Measurements from ENCODE around the gene LPAR5. TPM values are rescaled to one million over a fixed set of nuclear protein-coding genes. Genes with fewer than 3 reads are reported as not detected.

Gene LPAR5
- total and polyA plus RNA-seq, 2 of the 13 experiments (the other 11 are each of a cell fraction or from before 2014, with no cell fraction given): 0.09 to 0.32 TPM

DNA sequence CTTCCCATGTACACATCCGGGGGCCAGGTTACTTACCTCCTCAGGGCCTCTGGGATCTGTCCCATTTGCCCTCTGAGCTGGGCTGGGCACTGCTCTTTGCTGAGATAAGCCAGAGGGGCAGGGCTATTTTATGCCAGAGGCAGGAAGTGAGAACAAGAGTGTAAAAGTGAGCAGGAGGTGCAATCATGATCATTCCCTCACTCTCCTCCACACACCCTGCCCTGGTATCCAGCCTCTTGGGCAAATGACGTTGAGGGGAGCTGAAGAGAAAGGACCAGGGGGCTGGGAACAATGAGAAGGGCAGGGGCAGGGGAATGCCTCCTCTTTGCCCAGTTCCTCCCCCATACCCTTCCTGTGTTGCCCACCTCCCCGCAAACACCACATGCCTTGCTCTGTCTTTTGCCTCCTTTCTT lies 4.2 kb downstream of the LPAR5 start (continued):
- TF ChIP-seq ZNF629 (CRISPR knock-in tag; conservative IDR thresholded peaks at IDR 0.05) (no peak), SALL1 (CRISPR knock-in tag; IDR thresholded peaks at IDR 0.05) (peak; percentile 35; the same call in 1 of the 2 replicates), ZNF121 (CRISPR knock-in tag; IDR thresholded peaks at IDR 0.05) (no peak), ZNF687 (CRISPR knock-in tag; IDR thresholded peaks at IDR 0.05) (peak; percentile 34; the same call in 1 of the 2 replicates), ZNF441 (CRISPR knock-in tag; IDR thresholded peaks at IDR 0.05; ENCODE audit: borderline replicate concordance) (no peak), ZNF33B (CRISPR knock-in tag; IDR thresholded peaks at IDR 0.05) (no peak), ZBTB42 (CRISPR knock-in tag; IDR thresholded peaks at IDR 0.05) (no peak), ETV5 (CRISPR knock-in tag; IDR thresholded peaks at IDR 0.05; ENCODE audit: borderline replicate concordance) (peak; percentile 72), HOXA3 (CRISPR knock-in tag; IDR thresholded peaks at IDR 0.05) (0 out of 2 replicates have a peak, but pooled peaks have one; percentile 17), ZNF660 (CRISPR knock-in tag; IDR thresholded peaks at IDR 0.05; ENCODE audit: borderline replicate concordance, low read depth) (no peak), POLR2G (IDR thresholded peaks at IDR 0.05; ENCODE audit: low read depth, low read length) (no peak), HMGXB4 (CRISPR knock-in tag; IDR thresholded peaks at IDR 0.05; ENCODE audit: borderline replicate concordance in 1 of 2, low read depth in 1 of 2) (no peak), ELF3 (CRISPR knock-in tag; IDR thresholded peaks at IDR 0.05) (no peak; the same call in 1 of the 2 replicates), NFRKB (IDR thresholded peaks at IDR 0.05) (no peak)
- TF ChIP-seq, protein P1, sequence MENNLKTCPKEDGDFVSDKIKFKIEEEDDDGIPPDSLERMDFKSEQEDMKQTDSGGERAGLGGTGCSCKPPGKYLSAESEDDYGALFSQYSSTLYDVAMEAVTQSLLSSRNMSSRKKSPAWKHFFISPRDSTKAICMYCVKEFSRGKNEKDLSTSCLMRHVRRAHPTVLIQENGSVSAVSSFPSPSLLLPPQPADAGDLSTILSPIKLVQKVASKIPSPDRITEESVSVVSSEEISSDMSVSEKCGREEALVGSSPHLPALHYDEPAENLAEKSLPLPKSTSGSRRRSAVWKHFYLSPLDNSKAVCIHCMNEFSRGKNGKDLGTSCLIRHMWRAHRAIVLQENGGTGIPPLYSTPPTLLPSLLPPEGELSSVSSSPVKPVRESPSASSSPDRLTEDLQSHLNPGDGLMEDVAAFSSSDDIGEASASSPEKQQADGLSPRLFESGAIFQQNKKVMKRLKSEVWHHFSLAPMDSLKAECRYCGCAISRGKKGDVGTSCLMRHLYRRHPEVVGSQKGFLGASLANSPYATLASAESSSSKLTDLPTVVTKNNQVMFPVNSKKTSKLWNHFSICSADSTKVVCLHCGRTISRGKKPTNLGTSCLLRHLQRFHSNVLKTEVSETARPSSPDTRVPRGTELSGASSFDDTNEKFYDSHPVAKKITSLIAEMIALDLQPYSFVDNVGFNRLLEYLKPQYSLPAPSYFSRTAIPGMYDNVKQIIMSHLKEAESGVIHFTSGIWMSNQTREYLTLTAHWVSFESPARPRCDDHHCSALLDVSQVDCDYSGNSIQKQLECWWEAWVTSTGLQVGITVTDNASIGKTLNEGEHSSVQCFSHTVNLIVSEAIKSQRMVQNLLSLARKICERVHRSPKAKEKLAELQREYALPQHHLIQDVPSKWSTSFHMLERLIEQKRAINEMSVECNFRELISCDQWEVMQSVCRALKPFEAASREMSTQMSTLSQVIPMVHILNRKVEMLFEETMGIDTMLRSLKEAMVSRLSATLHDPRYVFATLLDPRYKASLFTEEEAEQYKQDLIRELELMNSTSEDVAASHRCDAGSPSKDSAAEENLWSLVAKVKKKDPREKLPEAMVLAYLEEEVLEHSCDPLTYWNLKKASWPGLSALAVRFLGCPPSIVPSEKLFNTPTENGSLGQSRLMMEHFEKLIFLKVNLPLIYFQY (CRISPR knock-in tag; IDR thresholded peaks at IDR 0.05; ENCODE audit: borderline replicate concordance): no peak
- TF ChIP-seq, protein P2, sequence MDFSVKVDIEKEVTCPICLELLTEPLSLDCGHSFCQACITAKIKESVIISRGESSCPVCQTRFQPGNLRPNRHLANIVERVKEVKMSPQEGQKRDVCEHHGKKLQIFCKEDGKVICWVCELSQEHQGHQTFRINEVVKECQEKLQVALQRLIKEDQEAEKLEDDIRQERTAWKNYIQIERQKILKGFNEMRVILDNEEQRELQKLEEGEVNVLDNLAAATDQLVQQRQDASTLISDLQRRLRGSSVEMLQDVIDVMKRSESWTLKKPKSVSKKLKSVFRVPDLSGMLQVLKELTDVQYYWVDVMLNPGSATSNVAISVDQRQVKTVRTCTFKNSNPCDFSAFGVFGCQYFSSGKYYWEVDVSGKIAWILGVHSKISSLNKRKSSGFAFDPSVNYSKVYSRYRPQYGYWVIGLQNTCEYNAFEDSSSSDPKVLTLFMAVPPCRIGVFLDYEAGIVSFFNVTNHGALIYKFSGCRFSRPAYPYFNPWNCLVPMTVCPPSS (IDR thresholded peaks at IDR 0.05): no peak
- TF ChIP-seq, protein P3, sequence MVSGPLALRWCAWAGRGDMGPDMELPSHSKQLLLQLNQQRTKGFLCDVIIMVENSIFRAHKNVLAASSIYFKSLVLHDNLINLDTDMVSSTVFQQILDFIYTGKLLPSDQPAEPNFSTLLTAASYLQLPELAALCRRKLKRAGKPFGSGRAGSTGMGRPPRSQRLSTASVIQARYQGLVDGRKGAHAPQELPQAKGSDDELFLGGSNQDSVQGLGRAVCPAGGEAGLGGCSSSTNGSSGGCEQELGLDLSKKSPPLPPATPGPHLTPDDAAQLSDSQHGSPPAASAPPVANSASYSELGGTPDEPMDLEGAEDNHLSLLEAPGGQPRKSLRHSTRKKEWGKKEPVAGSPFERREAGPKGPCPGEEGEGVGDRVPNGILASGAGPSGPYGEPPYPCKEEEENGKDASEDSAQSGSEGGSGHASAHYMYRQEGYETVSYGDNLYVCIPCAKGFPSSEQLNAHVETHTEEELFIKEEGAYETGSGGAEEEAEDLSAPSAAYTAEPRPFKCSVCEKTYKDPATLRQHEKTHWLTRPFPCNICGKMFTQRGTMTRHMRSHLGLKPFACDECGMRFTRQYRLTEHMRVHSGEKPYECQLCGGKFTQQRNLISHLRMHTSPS (CRISPR knock-in tag; IDR thresholded peaks at IDR 0.05; ENCODE audit: low read depth): peak; percentile 60; the same call in 1 of the 2 replicates

Data from HepG2 (cell line).